Measurements from ENCODE around the gene ASB18.

Gene ASB18

DNA sequence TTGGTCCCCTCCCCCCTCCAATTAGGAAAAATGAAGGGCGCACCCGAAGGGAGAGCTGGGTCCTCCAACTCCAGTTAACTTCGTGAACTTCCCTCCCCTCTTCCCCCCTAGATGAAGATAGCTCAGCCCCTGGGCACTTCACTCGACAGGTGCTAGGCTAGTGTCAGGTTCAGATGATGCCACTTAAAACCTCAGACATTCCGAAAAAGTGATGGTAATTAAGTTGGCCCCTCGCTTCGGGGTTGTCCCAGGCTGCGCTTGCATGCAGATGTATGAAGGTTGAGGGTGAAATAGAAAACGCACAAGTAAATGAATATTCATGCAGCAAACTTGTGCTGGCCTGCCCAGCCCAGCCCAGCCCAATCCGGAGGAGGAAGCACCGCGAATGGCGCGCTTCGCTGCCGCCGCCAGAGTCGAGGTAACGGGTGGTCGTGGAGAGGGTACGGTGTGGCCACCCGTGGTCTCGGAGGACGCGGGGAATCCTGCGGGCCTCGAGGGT lies 93.0 kb downstream of the ASB18 start:
- DNase-seq = no peak

DNA sequence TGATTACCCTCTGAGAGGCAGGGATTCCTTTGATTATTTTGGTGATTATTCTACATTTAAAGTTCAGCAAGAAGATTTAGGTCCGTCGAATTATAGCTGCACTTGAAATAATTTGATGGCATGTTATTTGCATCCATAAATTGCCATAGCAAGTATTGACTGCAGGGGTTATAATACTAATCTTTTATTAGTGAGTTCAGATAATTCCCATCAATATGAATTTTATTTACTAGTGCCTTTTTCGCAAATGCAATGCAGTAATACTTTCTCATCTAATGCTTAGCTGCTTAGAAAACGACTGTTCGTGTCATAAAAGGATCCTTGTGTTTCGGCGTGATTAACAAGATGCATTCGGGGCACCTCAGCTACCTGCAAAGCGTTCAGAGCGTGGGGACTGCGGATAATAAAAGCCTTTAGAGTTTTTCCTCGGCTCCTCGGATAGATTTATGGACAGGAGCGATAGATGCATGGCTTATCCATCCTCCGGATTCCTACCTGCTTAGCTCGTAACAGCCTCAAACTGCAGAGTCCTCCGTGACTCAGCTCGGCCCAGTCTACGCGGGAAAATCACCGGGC lies 93.5 kb downstream of the ASB18 start:
- no peak for DNase-seq

DNA sequence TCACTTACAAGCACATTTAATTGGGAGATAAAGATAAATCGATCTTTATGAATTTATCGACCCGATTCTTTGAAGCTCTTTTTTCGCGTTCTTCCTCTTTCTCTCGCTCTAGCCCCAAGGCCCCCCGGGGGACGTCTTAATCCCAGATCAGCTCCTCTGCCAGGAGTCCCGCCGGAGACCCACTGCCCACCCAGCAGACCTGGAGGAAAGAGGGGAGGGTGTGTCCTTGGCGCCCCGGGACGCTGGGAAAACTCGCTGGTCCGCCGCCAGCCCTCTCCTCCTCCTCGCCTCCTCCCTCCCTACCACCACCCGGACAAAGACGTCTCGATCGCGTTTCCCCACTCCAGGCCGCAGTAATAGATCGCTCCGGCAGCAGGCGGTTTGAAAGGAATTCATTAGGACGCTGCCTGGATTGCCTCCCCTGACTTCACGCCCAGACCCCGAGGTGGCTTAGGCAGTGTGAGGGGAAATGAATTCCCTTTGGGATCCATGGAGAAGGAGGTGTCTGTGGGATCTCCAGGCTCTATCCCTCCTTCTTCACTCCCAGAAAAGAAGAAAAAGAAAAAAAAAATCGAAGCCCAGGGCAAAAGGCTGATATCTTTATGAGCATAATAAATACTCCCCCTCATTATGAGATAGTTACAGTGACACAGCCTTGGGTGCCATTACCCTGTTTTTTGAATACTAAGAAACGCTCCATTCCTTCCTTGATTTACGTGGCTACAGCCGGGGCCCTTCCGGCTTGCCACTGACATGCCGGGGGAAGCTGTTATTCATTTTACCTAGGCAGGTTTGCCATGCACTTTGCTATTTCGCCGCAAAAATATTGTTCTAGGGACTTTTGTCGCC lies 94.2 kb downstream of the ASB18 start:
- no peak for DNase-seq

DNA sequence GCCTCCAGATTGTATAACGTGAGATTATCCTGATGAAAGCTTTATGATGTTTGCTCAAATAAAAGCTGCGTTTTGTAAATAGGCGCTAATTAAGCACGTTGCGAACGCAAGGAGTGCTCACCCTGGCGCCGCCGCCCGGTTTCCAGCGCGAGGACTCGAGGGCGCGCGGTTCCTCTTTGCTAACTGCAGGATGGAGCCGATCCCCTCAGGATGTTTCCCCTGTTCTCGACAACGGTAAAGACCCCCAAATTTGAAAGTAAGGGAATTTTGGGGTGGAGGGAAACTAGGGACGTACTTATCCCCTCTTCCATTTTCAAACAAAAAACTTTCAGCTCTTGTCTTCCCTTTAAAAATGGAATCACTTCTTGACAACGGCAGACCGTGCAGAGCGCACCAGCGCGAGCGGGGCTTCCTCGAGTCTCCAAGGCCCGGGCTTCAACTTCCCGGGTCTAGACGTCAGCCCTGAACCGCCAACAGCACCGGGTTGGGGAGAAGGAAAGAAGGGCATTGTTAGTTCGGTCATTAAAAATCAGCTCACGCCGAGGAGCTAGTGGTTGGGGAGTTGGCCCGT lies 95.0 kb downstream of the ASB18 start:
- DNase-seq = no peak

DNA sequence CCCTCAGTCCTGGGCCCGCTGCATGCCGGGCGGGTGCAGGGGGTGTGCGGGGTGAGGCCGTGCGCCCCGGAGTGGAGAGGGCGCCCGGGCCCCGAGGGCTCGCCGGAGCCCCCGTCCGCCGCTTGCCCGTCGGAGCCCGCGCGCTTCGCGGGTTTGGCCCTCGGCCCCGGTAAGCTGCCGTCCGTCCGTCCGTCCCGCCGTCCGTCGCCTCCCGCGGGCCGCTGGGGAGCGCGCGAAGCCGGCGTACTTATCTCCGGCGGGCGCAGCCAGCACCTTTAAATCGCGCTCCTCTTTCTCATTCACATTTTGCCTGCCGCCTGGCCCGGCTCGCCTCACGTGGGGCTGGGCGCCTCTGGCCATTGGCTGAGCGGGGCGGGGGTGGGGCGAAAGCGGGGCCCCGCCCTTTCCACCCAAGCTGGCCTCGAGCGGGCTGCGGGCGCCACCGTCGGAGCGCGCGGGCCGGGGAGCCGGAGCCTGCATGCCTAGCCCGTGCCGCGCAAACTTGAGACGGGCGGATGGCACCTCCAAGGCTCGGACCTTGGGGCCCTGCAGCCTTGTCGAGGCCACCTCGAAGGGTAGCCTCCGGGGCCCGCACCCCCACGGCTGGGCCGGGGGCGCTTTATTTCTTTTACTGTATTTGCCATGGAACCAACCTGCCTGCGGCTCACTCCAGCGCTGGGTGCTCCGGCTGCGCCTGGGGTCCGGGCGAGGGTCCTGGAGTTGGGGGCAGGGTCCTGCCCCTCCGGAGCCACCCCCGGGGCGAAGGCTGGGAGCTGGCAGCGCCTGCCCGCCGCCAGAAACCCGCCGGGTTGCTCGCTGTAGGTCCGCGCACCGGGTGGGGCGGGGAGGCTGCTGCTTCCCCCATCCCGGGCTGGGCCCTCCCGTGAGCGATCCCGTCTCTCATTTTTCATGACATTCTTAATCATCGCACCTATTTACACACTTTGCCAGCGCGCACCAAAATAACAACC lies 95.8 kb downstream of the ASB18 start, which contains the start of gene GBX2:
Gene GBX2, minus strand, starts transcription at position 277 of the 971 bp plus-strand sequence. CDS start 415 bp downstream, outside the sequence.
- DNase-seq = peak; percentile 73

DNA sequence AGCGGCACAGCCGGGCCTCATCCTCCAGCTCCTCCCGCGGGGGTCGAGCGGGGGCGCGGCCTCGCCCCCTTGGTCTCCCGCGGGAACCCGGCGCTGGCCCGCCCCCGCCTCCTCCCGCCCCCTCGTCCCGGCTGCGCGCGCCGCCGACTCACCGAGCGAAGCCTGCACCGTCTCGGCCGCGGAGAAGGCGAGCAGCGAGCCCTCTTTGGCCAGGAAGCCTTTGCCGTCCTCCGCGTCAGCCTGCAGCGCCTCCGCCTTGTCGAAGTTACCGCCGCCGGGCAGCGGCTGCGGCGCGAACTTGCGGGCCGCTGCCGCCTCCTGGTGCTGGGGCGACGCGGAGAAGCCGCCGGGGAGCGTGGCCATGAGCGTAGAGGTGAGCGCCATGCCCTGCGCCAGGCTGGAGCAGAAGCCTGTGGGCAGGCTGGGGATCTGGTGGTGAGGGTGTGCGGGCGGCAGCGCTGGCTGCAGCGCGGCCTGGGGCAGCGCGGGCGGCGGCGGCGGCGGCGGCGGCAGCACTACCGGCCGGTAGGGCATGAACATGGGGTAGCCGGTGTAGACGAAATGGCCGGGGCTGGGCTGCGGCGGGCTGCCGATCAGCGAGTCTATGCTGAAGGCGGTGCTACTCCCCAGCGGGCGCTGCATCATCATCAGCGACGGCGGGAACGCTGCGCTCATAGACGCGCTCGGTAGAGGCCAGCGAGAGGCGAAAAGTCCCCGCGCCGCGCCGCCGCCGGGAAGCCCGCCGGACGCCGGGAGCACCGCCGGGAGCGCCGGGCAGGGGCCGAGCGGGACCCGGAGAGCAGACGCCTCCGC lies 96.7 kb downstream of the ASB18 start:
- DNase-seq = peak; percentile 26

DNA sequence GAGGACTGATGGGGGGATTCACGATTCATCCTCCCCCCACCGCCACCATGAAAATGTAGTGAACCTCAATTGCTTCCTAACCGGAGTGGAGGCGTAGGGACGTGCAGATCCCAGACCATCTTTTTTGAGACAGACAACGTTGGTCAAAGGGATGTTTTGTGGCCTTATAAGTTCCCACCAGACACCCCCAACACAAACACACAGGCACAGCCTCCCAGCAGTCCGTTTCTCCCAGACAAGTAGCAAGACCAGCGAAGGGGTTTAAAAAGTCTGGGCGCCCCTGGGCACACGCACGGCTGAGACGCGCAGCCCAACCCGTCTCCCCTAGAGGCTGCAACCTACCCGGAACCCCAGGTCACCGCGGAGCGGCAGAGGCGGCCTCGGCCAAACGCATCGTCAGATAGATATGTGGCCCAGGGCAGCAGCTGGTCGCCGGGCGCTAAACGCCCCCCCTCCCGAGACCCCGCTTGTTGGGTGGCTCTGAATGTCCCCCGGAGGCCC lies 97.4 kb downstream of the ASB18 start:
- no peak for DNase-seq

DNA sequence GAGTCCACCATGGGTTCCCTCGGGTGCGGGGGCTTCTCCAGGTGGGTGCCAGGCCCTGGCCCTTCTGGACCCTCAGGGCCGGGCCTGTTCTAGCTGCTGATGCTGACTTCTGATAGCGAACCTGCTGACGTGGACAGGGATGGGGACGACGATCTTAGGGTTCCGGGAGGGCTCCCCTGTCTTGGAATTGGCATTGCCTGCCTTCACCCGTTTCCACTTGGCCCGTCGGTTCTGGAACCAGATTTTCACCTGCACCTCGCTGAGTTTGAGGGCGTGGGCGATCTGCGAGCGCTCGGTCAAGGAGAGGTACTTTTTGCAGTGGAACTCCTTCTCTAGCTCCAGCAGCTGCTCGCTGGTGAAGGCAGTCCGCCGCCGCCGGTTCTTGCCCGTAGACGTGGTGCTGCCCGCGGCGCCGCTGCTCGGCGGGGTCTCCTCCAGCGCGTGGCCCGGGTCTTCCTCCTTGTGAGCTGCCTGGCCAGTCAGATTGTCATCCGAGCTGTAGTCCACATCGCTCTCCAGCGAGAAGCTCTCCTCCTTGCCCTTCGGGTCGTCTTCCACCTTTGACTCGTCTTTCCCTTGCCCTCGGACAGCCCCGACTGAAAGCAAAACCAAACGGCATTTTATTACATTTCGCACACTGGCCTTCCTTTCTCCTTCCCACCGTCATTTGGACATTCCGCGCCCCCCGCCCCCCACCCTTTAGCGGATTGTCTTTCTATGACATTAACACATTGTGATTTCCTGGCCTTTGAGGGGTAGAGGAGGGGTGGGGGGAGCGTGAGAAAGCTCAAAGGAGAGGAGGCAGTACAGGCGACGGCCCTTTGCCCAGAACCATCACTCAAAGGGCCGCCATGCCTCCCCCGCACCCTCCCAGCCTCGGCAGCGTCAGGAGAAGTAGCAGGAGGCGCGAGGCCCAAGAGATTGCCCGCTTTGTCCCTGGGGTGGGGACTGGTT lies 98.1 kb downstream of the ASB18 start:
- no peak for DNase-seq

DNA sequence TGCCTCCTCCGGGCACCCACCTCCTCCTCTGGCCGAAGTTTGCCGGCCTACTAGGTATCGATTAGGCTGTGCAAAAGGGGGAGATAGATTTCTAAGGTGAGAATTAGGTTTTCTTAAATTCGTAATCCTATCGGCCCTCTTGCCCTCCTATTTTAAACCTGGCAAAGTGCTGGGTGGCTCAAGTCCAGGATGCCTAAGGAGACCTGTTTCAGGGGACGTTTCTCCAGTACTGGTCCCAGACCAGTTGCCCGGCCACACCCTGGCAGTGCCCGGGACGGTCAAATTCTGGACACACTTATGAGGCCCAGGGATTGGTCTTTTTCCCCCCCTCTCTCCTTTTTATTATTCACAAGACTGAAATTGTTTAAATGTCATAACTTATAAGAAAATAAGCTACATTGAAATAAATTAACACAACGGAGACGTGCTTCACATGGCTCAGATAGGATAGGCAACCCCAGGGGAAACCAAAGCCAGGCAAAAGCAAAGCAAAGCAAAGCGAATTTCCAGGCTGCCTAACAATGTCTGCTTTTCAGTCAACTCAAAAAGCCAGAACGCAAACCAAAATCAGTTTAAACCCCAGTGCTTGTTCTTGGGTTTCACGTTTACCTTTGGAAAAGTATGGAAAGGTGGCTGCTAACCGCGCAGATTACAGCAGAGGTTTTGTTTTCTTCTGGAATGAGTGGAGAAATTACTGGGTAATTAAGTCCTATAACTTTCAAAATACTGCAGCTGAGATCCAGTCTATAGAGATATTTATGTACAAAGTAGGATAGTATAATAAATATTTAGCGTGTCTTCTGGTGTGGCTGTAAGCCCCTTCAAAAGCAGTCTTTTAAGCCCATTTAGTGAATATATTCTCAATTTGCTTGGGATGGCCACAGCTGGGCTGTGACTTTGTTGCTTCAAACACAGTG lies 99.0 kb downstream of the ASB18 start:
- DNase-seq = no peak

DNA sequence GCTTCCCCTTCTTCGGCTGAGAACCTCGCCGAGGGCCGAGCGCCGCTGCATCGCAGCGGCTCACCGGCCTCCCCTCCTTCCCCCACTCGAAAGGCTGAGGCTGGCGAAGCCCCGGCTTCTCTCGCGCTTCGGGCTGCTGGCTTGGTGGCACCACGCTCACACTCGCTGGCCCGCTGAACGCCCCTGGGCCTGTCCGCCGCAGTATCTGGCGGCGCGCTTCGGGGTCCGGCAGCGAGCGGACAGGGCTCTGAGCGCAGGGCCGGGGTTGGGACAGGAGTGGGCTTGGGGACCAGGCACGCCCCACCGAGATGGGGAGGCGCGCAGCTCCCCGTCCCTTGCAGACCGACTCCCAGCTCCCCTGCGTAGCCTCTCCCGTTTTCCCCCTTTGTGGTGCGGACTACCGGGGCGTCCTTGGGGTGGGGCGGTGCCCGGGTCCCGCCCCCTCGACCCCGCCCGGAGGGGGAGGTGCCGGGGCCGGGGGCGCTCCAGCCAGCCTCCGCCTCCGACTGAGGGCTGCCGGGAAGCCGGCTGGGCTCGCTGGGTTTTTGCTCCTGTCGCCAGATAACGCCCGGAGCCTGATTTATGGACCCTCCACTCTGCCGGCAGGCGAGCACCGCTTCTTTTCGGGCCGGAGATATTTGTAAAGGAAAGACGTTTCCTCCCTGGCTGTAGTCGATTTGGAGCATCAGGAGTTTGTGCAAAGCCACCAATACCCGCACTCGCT lies 99.8 kb downstream of the ASB18 start:
- DNase-seq = no peak

DNA sequence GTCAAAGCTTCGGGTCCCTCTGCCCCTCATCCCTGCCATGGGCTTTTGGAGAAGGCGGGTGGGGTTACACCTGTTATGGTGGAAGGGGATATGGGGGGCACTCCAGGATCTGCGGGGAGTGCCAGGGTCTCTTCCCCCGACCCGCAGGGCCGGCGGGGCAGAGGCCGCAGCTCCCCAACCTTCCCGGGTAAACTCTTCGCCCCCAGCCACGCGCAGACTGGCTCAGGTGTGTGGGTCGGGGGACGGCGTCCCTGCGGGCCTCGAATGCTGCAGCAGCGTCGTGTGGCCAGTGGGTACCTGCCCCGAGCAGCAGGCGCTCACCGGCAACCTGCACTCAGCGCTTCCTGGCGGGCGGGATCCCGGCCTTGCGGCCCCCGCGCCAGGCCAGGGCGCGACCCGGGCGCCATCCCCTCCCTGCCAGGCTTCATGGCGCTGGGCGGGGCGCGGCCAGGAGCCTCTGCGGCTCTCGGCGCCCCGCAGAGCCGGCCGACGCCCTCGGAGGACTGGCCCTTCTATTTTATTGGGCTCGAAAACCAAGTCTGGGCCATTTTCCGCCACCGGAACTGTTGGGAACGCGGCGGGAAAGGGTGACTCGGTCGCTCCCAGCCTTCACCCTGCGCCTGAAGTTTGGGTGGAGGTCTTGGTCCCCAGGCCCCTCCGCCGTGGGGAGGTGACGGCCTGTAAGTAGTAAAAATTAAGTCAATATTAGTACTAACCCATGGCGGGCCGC lies 100.6 kb downstream of the ASB18 start:
- no peak for DNase-seq

DNA sequence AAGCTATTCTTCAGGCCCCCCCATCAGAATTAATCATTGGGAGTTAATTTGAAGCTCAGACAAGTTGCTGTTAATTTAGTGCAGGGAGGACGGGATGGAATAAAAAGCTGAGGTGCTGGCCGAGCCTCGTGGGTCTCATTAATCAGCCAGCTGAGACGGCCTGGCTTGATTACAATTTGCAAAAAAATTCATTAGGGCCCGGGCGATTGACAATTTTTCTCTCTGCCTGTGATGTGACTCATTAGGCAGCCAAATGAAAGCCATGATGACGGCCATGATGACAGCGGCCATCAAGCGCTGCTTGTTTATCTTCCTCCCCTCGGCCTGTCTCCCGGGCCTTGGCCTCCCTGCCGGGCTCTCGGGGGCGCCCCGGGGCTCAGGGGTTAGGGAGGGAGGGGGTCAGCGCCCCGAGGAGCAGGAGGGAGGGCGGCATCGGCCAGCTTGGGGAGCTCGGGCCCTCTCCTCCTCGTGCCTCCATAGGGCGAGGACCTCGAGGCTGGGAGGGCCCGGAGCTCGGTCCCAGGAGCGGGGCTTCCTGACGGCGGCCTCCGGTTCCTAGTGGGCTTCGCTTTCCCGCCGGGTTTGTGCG lies 101.2 kb downstream of the ASB18 start:
- no peak for DNase-seq

DNA sequence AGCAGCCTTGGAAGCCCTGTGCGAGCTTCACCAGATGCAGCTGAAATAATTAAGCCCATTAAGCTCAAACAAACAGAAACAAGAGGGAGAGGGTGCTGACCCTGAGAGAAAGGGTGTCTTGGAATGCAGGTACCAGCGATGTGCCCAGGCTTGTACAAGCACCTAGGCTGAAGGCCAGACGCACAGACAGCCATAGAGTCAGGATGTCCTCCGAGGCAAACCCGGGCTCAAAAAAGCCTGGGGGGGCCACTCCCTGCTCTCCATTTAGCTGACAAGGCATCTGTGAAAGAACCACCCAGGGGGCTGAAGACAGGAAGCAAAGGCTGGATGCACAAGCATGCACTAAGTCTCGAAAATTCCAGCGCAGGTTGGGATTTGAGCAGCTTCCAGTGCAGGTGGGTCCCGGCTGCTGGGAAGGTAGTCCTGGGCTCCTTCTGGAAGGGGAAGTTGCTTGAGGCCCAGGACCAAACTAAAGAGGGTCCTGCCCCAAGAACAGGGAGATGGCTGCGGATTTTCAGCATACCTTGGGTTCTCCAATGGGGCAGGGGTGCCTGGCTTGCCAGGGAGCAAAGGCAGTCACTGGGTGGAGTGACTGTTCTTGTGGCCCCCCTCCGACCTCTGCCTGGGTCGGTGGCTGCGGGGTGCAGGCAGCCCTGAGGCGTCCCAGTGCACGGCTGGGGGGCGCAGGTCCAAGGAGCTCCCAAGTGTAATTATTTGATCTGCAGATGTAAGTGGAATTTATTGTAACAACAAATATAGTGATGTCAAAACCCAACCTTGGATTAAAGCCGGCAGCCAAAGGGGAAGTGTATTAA lies 102.0 kb downstream of the ASB18 start:
- no peak for DNase-seq

DNA sequence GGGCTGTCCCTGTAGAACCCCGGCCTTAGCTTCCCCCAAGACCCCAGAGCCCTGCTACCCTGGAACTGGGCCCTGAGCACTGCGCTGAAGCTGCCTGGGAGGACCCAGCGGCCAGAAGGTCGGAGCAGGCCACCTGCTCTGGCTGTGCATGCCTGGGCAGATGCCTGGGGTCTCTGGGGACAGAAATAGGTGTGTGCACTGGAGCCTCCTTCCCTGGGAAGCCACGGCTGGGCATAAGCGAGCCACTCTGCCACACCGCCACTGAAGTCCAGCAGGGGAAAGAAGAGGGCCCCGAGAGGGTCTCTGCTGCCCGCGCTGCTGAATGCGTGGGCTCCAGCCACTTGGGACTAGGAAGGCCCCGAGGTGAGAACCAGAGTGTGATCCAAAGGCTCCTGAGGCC lies 102.7 kb downstream of the ASB18 start:
- no peak for DNase-seq

DNA sequence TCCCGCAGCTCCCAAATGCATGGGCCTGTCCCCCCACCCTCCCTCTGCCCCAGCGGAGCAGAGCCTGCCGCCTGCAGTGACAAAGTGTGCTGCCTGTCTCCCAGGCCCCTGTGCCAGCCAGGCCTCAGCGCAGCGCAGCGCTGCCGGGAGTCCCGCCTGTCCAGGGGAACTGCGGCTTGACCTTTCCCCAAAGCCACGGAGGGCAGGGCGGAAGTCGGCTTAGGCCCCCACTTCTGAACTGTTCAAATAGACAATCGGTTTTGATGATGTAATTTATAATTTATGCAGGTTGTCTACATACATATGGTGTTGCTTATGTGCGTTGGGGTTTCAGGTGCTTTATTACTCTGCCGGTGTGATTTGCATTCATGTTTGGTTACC lies 103.1 kb downstream of the ASB18 start:
- peak; percentile 14 for DNase-seq

DNA sequence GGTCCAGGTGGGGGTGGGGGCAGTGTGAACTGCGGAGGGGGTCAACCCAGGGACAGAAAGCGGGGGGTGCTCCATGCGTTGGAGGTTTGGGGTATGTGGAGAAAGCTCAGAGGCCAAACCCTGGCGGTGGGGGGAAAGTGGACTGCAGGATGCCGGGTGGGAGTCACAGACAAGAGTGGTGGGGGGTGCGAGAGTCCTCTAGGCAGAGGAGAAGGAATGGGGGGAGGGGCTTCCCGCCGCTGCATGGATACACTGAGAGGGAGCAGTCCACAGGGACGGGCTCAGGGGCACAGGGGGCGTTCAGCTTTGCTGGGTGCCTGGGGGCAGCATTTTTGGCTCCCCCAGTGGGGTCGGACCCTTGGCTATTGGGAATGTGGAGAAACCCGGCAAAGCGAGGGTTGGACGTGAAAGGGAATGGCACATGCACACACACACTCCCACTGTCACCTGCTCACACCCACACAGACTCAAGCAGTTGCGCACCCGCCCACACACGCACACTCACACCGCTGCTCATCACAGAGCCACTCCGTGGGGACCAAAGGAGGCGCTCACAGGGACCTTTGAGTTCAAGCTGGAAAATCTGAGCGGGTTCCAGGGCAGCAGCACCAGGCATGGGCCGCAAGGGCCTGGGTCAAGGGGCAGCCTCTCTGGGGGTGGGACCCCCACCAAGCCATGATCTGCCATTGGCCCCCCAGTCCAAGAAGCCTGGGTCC lies 103.7 kb downstream of the ASB18 start:
- DNase-seq = no peak

Measured in NCI-H2171 treated with DMSO at 0.1 percent for 48 hours (cell line).